NCI-H1092 (cell line): Measurements from ENCODE around the gene CYP27A1.
"Not testable (repeated sequence)": the region's sequence is repeated elsewhere in the genome, so short reads cannot be mapped to it uniquely, and the experiment has no call there.

ENCODE experiments used
- DNase-seq: peaks from one replicate; lab custom pipeline; 2025; lab: John Stamatoyannopoulos, UW

CYP27A1 gene

GRCh38 chr2:218781691-218782527 lies at the start of gene CYP27A1:
CYP27A1 (plus strand) TSS chr2:218782147; CDS start chr2:218782183, 36 bp downstream.
- DNase-seq = peak; percentile 5

DNA sequence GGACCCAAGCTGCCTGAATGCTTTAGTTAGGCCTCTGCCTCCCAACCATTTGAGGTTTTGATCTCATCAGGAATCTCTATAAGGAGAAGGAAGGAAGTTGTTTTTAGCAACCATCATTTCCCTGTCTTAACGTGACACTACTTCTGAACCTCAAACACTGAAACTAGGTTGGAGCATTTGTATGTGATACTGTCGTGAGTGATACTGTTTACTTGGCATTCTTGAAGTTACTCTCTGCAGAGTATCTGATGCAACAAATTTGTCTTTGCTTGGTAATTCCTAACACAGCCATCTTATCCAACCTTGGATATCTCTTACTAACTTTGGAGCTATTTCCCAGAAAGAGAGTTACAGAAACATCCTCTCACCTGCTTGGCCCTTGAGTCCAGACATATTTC lies 49.2 kb upstream of the CYP27A1 start:
- DNase-seq = no peak

GRCh38 chr2:218733171-218734021 lies 48.6 kb upstream of the CYP27A1 start:
- no peak for DNase-seq

DNA sequence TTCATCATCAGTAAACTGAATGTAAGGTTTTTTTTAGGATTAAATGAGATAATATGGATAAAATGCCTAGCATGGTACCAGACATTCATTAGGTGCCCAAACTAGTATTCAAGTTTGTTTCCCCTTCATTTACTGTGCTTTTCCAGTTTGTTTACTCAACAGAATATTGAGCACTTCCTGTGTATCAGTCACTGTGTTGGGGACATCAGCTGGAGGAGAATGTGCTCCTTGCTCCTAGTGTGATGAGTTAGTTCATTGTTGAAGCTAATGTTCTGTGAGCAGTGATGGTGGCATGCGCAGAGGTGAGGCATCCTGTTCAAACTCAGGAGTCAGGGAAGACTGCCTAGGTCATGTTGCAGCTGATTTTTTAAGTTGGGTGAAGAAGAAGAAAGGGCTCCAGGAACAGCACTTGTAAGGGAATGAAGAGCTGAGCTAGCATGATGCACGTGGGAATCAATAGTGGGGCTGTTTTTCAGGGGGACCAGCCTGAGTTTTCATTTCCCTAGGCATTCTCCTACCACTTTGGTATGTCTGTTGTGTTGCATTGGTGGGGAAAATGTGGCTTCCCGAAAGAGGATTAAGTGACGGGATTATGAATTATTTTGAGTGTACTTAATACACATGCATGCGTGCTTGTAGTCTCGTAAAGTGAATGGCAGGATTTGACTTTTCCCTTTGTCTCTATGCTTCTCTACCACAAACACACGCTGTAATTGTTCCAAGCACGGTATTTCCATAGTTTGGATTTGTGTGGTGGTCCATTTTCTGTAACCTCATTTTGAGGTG lies 47.6 kb upstream of the CYP27A1 start:
- no peak for DNase-seq

GRCh38 chr2:218736531-218736930 lies 45.4 kb upstream of the CYP27A1 start:
- no peak for DNase-seq

DNA sequence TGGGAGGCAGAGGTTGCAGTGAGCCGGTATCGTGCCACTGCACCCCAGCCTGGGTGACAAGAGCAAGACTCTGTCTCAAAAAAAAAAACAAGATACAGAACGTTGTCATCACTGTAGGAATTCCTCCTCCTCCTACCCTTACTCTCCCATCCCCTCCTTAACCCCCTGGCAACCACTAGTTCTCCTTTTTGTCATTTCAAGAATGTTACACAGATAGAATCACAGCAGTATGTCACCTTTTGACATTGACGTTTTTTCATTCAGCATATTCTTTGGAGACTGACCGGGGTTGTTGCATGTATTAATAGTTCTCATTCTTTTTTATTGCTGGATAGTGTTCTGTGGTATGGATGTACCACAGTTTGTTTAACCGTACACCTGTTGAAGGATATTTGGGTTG lies 38.9 kb upstream of the CYP27A1 start:
- no peak for DNase-seq

- no peak for DNase-seq
Observed at GRCh38 chr2:218744615-218745014, 37.3 kb upstream of the CYP27A1 start.

- no peak for DNase-seq
Observed at GRCh38 chr2:218745160-218745558, 36.8 kb upstream of the CYP27A1 start.

GRCh38 chr2:218745559-218746469 lies 36.1 kb upstream of the CYP27A1 start:
- DNase-seq = no peak

GRCh38 chr2:218746470-218746795 lies 35.5 kb upstream of the CYP27A1 start:
- no peak for DNase-seq

- no peak for DNase-seq
Observed at GRCh38 chr2:218746960-218747359, 35.0 kb upstream of the CYP27A1 start.

- DNase-seq = no peak
Observed at GRCh38 chr2:218748741-218749441, 33.1 kb upstream of the CYP27A1 start.

- DNase-seq = no peak
Observed at GRCh38 chr2:218754201-218754600, 27.7 kb upstream of the CYP27A1 start.

DNA sequence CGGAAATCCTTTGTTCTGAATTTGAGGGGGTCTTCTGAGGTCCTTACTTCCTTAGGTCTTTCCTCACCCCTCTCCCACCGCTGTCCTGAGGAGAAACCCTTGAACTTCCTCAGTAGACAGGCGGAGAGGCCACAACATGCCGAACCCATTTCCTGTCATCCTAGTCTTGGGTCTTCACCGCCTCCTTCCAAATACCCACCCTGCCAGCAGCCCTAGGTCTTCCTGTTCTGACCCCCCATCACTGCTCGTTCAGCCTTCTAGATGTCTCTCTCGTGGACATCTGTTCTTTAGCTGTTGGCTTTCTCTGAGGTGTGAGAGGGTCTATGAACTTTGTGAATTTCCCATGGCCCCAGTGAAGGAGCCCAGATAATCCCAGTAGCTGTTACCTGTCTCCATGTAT lies 27.2 kb upstream of the CYP27A1 start:
- no peak for DNase-seq

GRCh38 chr2:218755198-218755566 lies 26.8 kb upstream of the CYP27A1 start:
- no peak for DNase-seq

DNA sequence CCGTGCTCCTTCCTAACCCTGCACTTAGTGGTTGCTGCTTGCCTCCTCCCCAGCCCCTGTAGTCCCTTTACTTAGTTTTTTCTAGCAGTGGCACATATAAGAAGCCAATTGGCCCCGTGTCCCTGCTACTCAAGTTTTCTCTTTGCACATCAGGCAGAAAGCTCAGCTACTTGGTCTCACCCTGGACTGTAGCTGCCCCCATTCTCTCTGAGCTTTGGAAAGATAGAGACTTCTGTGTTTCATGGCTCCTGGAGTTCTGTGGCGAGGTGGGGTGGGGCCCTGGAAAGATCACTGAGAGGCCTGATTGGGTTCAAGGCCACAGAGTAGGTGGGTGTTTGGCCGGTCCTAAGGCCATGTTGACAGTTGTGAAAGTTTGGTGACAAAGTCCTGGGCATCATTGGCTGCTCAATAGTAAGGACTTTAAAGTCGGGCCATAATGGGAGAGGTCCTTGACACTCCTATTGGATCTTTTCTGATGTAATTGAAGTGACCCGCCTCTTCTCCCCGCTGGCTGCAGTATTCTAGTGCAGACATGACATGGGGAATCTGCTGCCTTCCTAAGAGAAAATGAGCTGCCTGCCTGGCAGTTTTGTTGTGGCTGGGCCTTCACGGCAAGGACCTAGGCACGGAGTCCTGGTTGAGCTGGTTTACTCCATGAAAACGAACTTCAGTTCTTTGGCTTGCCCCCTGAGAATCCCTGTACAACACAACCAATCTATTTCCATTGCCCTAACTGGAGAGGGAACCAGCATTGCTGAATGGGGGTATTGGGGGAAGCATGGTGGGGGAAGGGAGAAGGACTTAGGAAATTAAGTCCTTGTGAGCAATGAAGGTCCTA lies 26.2 kb upstream of the CYP27A1 start:
- no peak for DNase-seq

DNA sequence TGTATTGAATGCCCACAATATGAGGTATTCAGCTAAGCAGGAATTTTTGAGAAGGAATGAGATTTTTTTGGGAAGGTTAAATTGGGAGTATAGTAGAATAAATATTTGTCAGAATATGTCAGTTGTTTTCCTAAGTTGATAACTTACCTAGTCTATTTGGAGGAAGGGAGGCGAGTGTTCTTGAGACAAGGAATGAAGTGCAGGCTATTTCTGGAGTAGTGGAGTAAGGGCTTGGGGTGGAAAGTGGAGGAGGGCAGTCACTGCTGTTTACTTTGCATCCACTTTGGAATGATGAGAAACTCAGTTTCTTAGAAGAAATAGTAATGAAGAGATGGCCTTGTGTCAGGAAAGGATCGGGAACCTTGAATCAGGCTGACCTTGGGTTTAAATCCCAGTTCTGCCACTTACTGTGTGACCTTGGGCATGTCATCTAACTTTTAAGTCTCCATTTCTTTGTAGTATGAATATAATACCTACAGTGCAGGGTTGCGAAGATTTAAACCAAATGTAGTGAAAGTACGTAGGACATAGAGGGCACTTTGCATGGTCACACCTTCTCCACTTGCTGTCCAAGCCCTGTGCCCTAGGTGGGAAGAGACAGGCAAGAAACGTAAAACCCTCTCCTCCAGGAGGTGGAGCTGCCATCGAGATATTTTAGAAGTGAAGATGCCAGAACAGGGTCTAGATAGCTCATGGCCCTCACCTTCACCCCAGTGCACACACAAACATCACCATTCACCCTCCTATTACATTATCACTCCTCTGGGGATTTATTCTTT lies 25.2 kb upstream of the CYP27A1 start:
- no peak for DNase-seq

GRCh38 chr2:218761795-218762194 lies 20.2 kb upstream of the CYP27A1 start:
- DNase-seq = no peak

DNA sequence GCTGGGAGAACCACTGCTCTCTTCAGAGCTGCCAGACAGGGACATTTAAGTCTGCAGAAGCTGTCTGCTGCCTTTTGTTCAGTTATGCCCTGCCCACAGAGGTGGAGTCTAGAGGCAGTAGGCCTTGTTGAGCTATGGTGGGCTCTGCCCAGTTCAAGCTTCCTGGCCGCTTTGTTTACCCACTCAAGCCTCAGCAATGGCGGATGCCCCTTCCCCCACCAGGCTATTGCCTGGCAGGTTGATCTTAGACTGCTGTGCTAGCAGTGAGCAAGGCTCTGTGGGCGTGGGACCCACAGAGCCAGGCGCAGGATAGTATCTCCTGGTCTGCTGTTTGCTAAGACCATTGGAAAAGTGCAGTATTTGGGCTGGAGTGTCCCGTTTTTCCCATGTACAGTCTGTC lies 9.2 kb upstream of the CYP27A1 start:
- DNase-seq = not testable (repeated sequence)
